ENCODE results near the gene NHLRC2.
"Not testable (repeated sequence)": the region's sequence is repeated elsewhere in the genome, so short reads cannot be mapped to it uniquely, and the experiment has no call there.

Gene NHLRC2

GRCh38 chr10:113819989-113820388, 34.5 kb upstream of the NHLRC2 start:
- Histone ChIP-seq H3K27me3 (replicated peaks; ENCODE audit: insufficient read depth, low read length) (no peaks in the 10 kb centered on the region), H3K9me3 (replicated peaks; ENCODE audit: insufficient read depth, low read length) (no peaks in the 10 kb centered on the region), H3K79me2 (ENCODE audit: low read length) (no peaks in the 10 kb centered on the region), H3K4me2 (ENCODE audit: low read depth, low read length) (no peak overlapping the region), H2AFZ (ENCODE audit: low read length) (no peak overlapping the region), H3K36me3 (replicated peaks; ENCODE audit: insufficient read depth, low read length) (no peaks in the 10 kb centered on the region), H3K4me1 (ENCODE audit: low read length) (no peaks in the 10 kb centered on the region), H3K4me3 (ENCODE audit: low read length) (no peak overlapping the region), H3K9me2 (replicated peaks; ENCODE audit: insufficient read depth, low read length) (no peaks in the 10 kb centered on the region), H3F3A (ENCODE audit: insufficient read depth, low read length) (no peaks in the 10 kb centered on the region), H4K20me1 (ENCODE audit: insufficient read depth, low read length) (no peaks in the 10 kb centered on the region), H3K9ac (ENCODE audit: low read length) (no peak overlapping the region), H3K27ac (ENCODE audit: low read length) (no peak overlapping the region)
- no peak for DNase-seq
- TF ChIP-seq EZH2 (optimal IDR thresholded peaks at IDR 0.05; ENCODE audit: low read depth, low read length): no peak
- no peak for TF ChIP-seq EZH2phosphoT487 (IDR thresholded peaks at IDR 0.05; ENCODE audit: low read length)
- TF ChIP-seq CTCF (IDR thresholded peaks at IDR 0.05; ENCODE audit: low read length): no peak

- H3K4me3 ChIP-seq (ENCODE audit: low read length): no peak overlapping the region
- no peak overlapping the region for H3K4me2 ChIP-seq (ENCODE audit: low read depth, low read length)
- H3K27ac ChIP-seq (ENCODE audit: low read length): no peak overlapping the region
- H3K9me3 ChIP-seq (replicated peaks; ENCODE audit: insufficient read depth, low read length): no peaks in the 10 kb centered on the region
- no peaks in the 10 kb centered on the region for H4K20me1 ChIP-seq (ENCODE audit: insufficient read depth, low read length)
- no peak overlapping the region for H3K9ac ChIP-seq (ENCODE audit: low read length)
- no peak overlapping the region for H2AFZ ChIP-seq (ENCODE audit: low read length)
- no peak for DNase-seq
- H3K9me2 ChIP-seq (replicated peaks; ENCODE audit: insufficient read depth, low read length): no peaks in the 10 kb centered on the region
- no peaks in the 10 kb centered on the region for H3K36me3 ChIP-seq (replicated peaks; ENCODE audit: insufficient read depth, low read length)
- no peaks in the 10 kb centered on the region for H3K27me3 ChIP-seq (replicated peaks; ENCODE audit: insufficient read depth, low read length)
- no peaks in the 10 kb centered on the region for H3K79me2 ChIP-seq (ENCODE audit: low read length)
- H3K4me1 ChIP-seq (ENCODE audit: low read length): no peaks in the 10 kb centered on the region
- H3F3A ChIP-seq (ENCODE audit: insufficient read depth, low read length): no peaks in the 10 kb centered on the region
- TF ChIP-seq EZH2 (optimal IDR thresholded peaks at IDR 0.05; ENCODE audit: low read depth, low read length) (no peak), EZH2phosphoT487 (IDR thresholded peaks at IDR 0.05; ENCODE audit: low read length) (no peak), CTCF (IDR thresholded peaks at IDR 0.05; ENCODE audit: low read length) (no peak; the same call in 1 of the 2 replicates)
Observed at GRCh38 chr10:113820507-113820906, 34.0 kb upstream of the NHLRC2 start.

- not testable (repeated sequence) for H3K4me3 ChIP-seq (ENCODE audit: low read length); H3K9ac ChIP-seq (ENCODE audit: low read length); H4K20me1 ChIP-seq (ENCODE audit: insufficient read depth, low read length); H3K4me2 ChIP-seq (ENCODE audit: low read depth, low read length); H3K9me2 ChIP-seq (replicated peaks; ENCODE audit: insufficient read depth, low read length); H3K27me3 ChIP-seq (replicated peaks; ENCODE audit: insufficient read depth, low read length); H3F3A ChIP-seq (ENCODE audit: insufficient read depth, low read length); H3K9me3 ChIP-seq (replicated peaks; ENCODE audit: insufficient read depth, low read length); H3K27ac ChIP-seq (ENCODE audit: low read length); H3K36me3 ChIP-seq (replicated peaks; ENCODE audit: insufficient read depth, low read length); H2AFZ ChIP-seq (ENCODE audit: low read length); H3K79me2 ChIP-seq (ENCODE audit: low read length); DNase-seq; H3K4me1 ChIP-seq (ENCODE audit: low read length)
Observed at GRCh38 chr10:113821306-113821705, 33.2 kb upstream of the NHLRC2 start.

GRCh38 chr10:113822174-113822573, 32.3 kb upstream of the NHLRC2 start:
- H3K27ac ChIP-seq (ENCODE audit: low read length): no peak overlapping the region
- no peaks in the 10 kb centered on the region for H4K20me1 ChIP-seq (ENCODE audit: insufficient read depth, low read length)
- no peaks in the 10 kb centered on the region for H3K27me3 ChIP-seq (replicated peaks; ENCODE audit: insufficient read depth, low read length)
- no peak overlapping the region for H2AFZ ChIP-seq (ENCODE audit: low read length)
- no peaks in the 10 kb centered on the region for H3K79me2 ChIP-seq (ENCODE audit: low read length)
- TF ChIP-seq EZH2 (optimal IDR thresholded peaks at IDR 0.05; ENCODE audit: low read depth, low read length) (no peak), EZH2phosphoT487 (IDR thresholded peaks at IDR 0.05; ENCODE audit: low read length) (no peak), CTCF (IDR thresholded peaks at IDR 0.05; ENCODE audit: low read length) (no peak)
- no peaks in the 10 kb centered on the region for H3K4me1 ChIP-seq (ENCODE audit: low read length)
- H3K36me3 ChIP-seq (replicated peaks; ENCODE audit: insufficient read depth, low read length): no peaks in the 10 kb centered on the region
- H3K4me3 ChIP-seq (ENCODE audit: low read length): no peak overlapping the region
- no peak for DNase-seq
- no peak overlapping the region for H3K4me2 ChIP-seq (ENCODE audit: low read depth, low read length)
- no peaks in the 10 kb centered on the region for H3K9me3 ChIP-seq (replicated peaks; ENCODE audit: insufficient read depth, low read length)
- H3F3A ChIP-seq (ENCODE audit: insufficient read depth, low read length): no peaks in the 10 kb centered on the region
- no peak overlapping the region for H3K9ac ChIP-seq (ENCODE audit: low read length)
- H3K9me2 ChIP-seq (replicated peaks; ENCODE audit: insufficient read depth, low read length): no peaks in the 10 kb centered on the region

All from MM.1S (cell line).